ENCODE data around the gene RAB5B. TPM values are rescaled to one million over a fixed set of nuclear protein-coding genes. Genes with fewer than 3 reads are reported as not detected.

Gene RAB5B
- total and polyA plus RNA-seq, 4 experiments from 2014 or later, result 67.5 to 112 (median 93.3) TPM

GRCh38 chr12:55957106-55957859 lies 16.6 kb upstream of the RAB5B start:
- no peak overlapping the region for H3K4me3 ChIP-seq (ENCODE audit: low read length in 2 of 2)
- H3K36me3 ChIP-seq (ENCODE audit: insufficient read depth, low read length), result peaks cover 21% of the 10 kb centered on the region
- peaks cover 21% of the 10 kb centered on the region for H3K4me1 ChIP-seq (ENCODE audit: insufficient read depth, low read length)
- H3K27me3 ChIP-seq (ENCODE audit: insufficient read depth, low read length), result no peaks in the 10 kb centered on the region
- Mint-ChIP-seq H3K27ac (peak overlapping the region; percentile 67 to 92 (median 87)), H3K36me3 (peaks cover 20 to 35% of the 10 kb centered on the region in 2 donors), H3K4me1 (peaks cover 11 to 28% (median 18%) of the 10 kb centered on the region in 4 donors), H3K4me3 (peak overlapping the region in 1 of 8 donors; percentile 34), H3K27me3 (no peaks in the 10 kb centered on the region), H3K9me3 (no peaks in the 10 kb centered on the region)
- ChIA-PET POLR2A (ENCODE audit: partially characterized antibody) (interaction anchor here (0.6 to 38.8 kb wide), 12 partner anchors 12 to 980 kb away, joined by 3 to 1214 read pairs (median 7); partner anchors contain the start of genes DGKA, ORMDL2, PA2G4 and PYM1), CTCF (ENCODE audit: partially characterized antibody) (interaction anchor here (0.9 to 2.6 kb wide), 5 partner anchors 11 to 39 kb away, joined by 3 to 7 read pairs (median 4); no protein-coding TSS in a partner anchor)
- intact Hi-C loops (cut with micrococcal nuclease), result loop anchor here (2.0 kb wide), 1 partner anchor 16 kb away; no protein-coding TSS in a partner anchor
- DNase-seq, result no peak
- H3K27ac ChIP-seq (ENCODE audit: low read depth, low read length), result peak overlapping the region; percentile 20
- H3K9me3 ChIP-seq (ENCODE audit: control insufficient read depth in 1 of 2, low read length in 2 of 2), result no peaks in the 10 kb centered on the region

GRCh38 chr12:55963760-55964159 lies 10.1 kb upstream of the RAB5B start:
- intact Hi-C loops (cut with micrococcal nuclease), result no loop called here
- H3K9me3 Mint-ChIP-seq, result no peaks in the 10 kb centered on the region
- no peaks in the 10 kb centered on the region for H3K27me3 Mint-ChIP-seq
- peaks cover 15 to 34% (median 23%) of the 10 kb centered on the region in 4 donors for H3K4me1 Mint-ChIP-seq
- CTCF ChIA-PET (ENCODE audit: partially characterized antibody), result no interaction called here
- peaks cover 0 to 5% of the 10 kb centered on the region in 2 donors for H3K36me3 Mint-ChIP-seq
- H3K4me1 ChIP-seq (ENCODE audit: insufficient read depth, low read length), result peaks cover 19% of the 10 kb centered on the region
- H3K27ac Mint-ChIP-seq, result peak overlapping the region in 1 of 7 donors; percentile 46
- no peak overlapping the region for H3K4me3 Mint-ChIP-seq
- POLR2A ChIA-PET (ENCODE audit: partially characterized antibody), result no interaction called here
- H3K27ac ChIP-seq (ENCODE audit: low read depth, low read length), result no peak overlapping the region
- H3K36me3 ChIP-seq (ENCODE audit: insufficient read depth, low read length), result no peaks in the 10 kb centered on the region
- DNase-seq, result no peak
- no peaks in the 10 kb centered on the region for H3K9me3 ChIP-seq (ENCODE audit: control insufficient read depth in 1 of 2, low read length in 2 of 2)
- no peak overlapping the region for H3K4me3 ChIP-seq (ENCODE audit: low read length in 2 of 2)
- H3K27me3 ChIP-seq (ENCODE audit: insufficient read depth, low read length), result no peaks in the 10 kb centered on the region

- peaks cover 15 to 35% (median 23%) of the 10 kb centered on the region in 4 donors for H3K4me1 Mint-ChIP-seq
- POLR2A ChIA-PET (ENCODE audit: partially characterized antibody), result interaction anchor here (1.6 kb wide), 1 partner anchor 9 kb away, joined by 6 read pairs; the partner anchor contains the start of gene RAB5B
Observed at GRCh38 chr12:55965240-55965639, 8.6 kb upstream of the RAB5B start.

GRCh38 chr12:55965941-55966407 lies 7.9 kb upstream of the RAB5B start, which contains the start of gene PMEL:
Gene PMEL, minus strand, starts transcription at chr12:55966042. Its CDS starts 31 bp downstream, at chr12:55966011.
- CTCF ChIA-PET (ENCODE audit: partially characterized antibody), result no interaction called here
- peaks cover 15 to 38% (median 24%) of the 10 kb centered on the region in 4 donors for H3K4me1 Mint-ChIP-seq
- H3K27ac ChIP-seq (ENCODE audit: low read depth, low read length), result peak within 1 kb of the TSS; percentile 63

More at GRCh38 chr12:55965240-55965639, 8.6 kb upstream of the RAB5B start:
- no peaks in the 10 kb centered on the region for H3K9me3 ChIP-seq (ENCODE audit: control insufficient read depth in 1 of 2, low read length in 2 of 2)
- DNase-seq, result no peak
- Mint-ChIP-seq H3K27ac (no peak overlapping the region), H3K9me3 (no peaks in the 10 kb centered on the region), H3K27me3 (no peaks in the 10 kb centered on the region), H3K4me3 (peak overlapping the region in 5 of 8 donors; percentile 10 to 96 (median 56)), H3K36me3 (peaks cover 0 to 5% of the 10 kb centered on the region in 2 donors)
- no peaks in the 10 kb centered on the region for H3K36me3 ChIP-seq (ENCODE audit: insufficient read depth, low read length)
- no peak overlapping the region for H3K4me3 ChIP-seq (ENCODE audit: low read length in 2 of 2)
- intact Hi-C loops (cut with micrococcal nuclease), result no loop called here
- CTCF ChIA-PET (ENCODE audit: partially characterized antibody), result no interaction called here
- H3K27me3 ChIP-seq (ENCODE audit: insufficient read depth, low read length), result no peaks in the 10 kb centered on the region
- no peak overlapping the region for H3K27ac ChIP-seq (ENCODE audit: low read depth, low read length)
- peaks cover 19% of the 10 kb centered on the region for H3K4me1 ChIP-seq (ENCODE audit: insufficient read depth, low read length)

GRCh38 chr12:55966408-55967281 lies 7.2 kb upstream of the RAB5B start, which contains the start of gene CDK2:
Gene CDK2, plus strand, starts transcription at chr12:55966830. Its CDS starts 179 bp downstream, at chr12:55967009.
- H3K27ac Mint-ChIP-seq, result peak within 1 kb of the TSS; percentile 60 to 92 (median 89)
- no peaks in the 10 kb centered on the region for H3K9me3 ChIP-seq (ENCODE audit: control insufficient read depth in 1 of 2, low read length in 2 of 2)
- H3K27me3 Mint-ChIP-seq, result no peaks in the 10 kb centered on the region
- peaks cover 0 to 5% of the 10 kb centered on the region in 2 donors for H3K36me3 Mint-ChIP-seq
- H3K9me3 Mint-ChIP-seq, result no peaks in the 10 kb centered on the region
- DNase-seq, result peak; percentile 76 to 85 (median 80)
- H3K36me3 ChIP-seq (ENCODE audit: insufficient read depth, low read length), result no peaks in the 10 kb centered on the region
- peak within 1 kb of the TSS; percentile 63 for H3K27ac ChIP-seq (ENCODE audit: low read depth, low read length)
- peaks cover 19% of the 10 kb centered on the region for H3K4me1 ChIP-seq (ENCODE audit: insufficient read depth, low read length)
- H3K4me1 Mint-ChIP-seq, result peaks cover 15 to 38% (median 24%) of the 10 kb centered on the region in 4 donors
- H3K4me3 Mint-ChIP-seq, result peak within 1 kb of the TSS; percentile 86 to 96 (median 90)
- no peaks in the 10 kb centered on the region for H3K27me3 ChIP-seq (ENCODE audit: insufficient read depth, low read length)
- peak within 1 kb of the TSS; percentile 57 to 77 for H3K4me3 ChIP-seq (ENCODE audit: low read length in 2 of 2)
- ChIA-PET CTCF (ENCODE audit: partially characterized antibody) (no interaction called here), POLR2A (ENCODE audit: partially characterized antibody) (interaction anchor here (1.6 to 4.6 kb wide), 2 partner anchors 7 to 9 kb away, joined by 6 to 55 read pairs; partner anchors contain the start of gene RAB5B)
- intact Hi-C loops (cut with micrococcal nuclease), result no loop called here

More at GRCh38 chr12:55965941-55966407, 7.9 kb upstream of the RAB5B start, which contains the start of gene PMEL:
- no peaks in the 10 kb centered on the region for H3K9me3 ChIP-seq (ENCODE audit: control insufficient read depth in 1 of 2, low read length in 2 of 2)
- Mint-ChIP-seq H3K36me3 (peaks cover 0 to 5% of the 10 kb centered on the region in 2 donors), H3K9me3 (no peaks in the 10 kb centered on the region), H3K27me3 (no peaks in the 10 kb centered on the region), H3K4me3 (peak within 1 kb of the TSS; percentile 86 to 96 (median 90)), H3K27ac (peak within 1 kb of the TSS; percentile 22 to 92 (median 89))
- no peak for DNase-seq
- intact Hi-C loops (cut with micrococcal nuclease), result no loop called here
- H3K36me3 ChIP-seq (ENCODE audit: insufficient read depth, low read length), result no peaks in the 10 kb centered on the region
- H3K4me3 ChIP-seq (ENCODE audit: low read length in 2 of 2), result peak within 1 kb of the TSS; percentile 57 to 77
- no peaks in the 10 kb centered on the region for H3K27me3 ChIP-seq (ENCODE audit: insufficient read depth, low read length)
- POLR2A ChIA-PET (ENCODE audit: partially characterized antibody), result interaction anchor here (1.6 kb wide), 1 partner anchor 8 kb away, joined by 6 read pairs; the partner anchor contains the start of gene RAB5B
- H3K4me1 ChIP-seq (ENCODE audit: insufficient read depth, low read length), result peaks cover 19% of the 10 kb centered on the region

- peaks cover 16 to 38% (median 24%) of the 10 kb centered on the region in 4 donors for H3K4me1 Mint-ChIP-seq
- Histone ChIP-seq H3K9me3 (ENCODE audit: control insufficient read depth in 1 of 2, low read length in 2 of 2) (no peaks in the 10 kb centered on the region), H3K27me3 (ENCODE audit: insufficient read depth, low read length) (no peaks in the 10 kb centered on the region), H3K4me1 (ENCODE audit: insufficient read depth, low read length) (peaks cover 32% of the 10 kb centered on the region), H3K36me3 (ENCODE audit: insufficient read depth, low read length) (no peaks in the 10 kb centered on the region), H3K27ac (ENCODE audit: low read depth, low read length) (no peak overlapping the region), H3K4me3 (ENCODE audit: low read length in 2 of 2) (no peak overlapping the region)
- no peak overlapping the region for H3K27ac Mint-ChIP-seq
- CTCF ChIA-PET (ENCODE audit: partially characterized antibody), result interaction anchor here (1.1 to 1.9 kb wide), 5 partner anchors 12 to 43 kb away, joined by 3 to 7 read pairs (median 5); no protein-coding TSS in a partner anchor
- intact Hi-C loops (cut with micrococcal nuclease), result no loop called here
- DNase-seq, result no peak
- H3K9me3 Mint-ChIP-seq, result no peaks in the 10 kb centered on the region
- H3K36me3 Mint-ChIP-seq, result peaks cover 0 to 5% of the 10 kb centered on the region in 2 donors
- POLR2A ChIA-PET (ENCODE audit: partially characterized antibody), result interaction anchor here (0.9 to 4.6 kb wide), 4 partner anchors 12 to 140 kb away, joined by 4 to 55 read pairs (median 8); partner anchors contain the start of genes DGKA and DNAJC14
- no peaks in the 10 kb centered on the region for H3K27me3 Mint-ChIP-seq
- no peak overlapping the region for H3K4me3 Mint-ChIP-seq
Observed at GRCh38 chr12:55969356-55969755, 4.5 kb upstream of the RAB5B start.

All from CD4-positive, alpha-beta memory T cell (primary cell).